Right lobe of liver (tissue), 6 donors: ENCODE results near the gene RHEB. TPM values are rescaled to one million over a fixed set of nuclear protein-coding genes. Genes with fewer than 3 reads are reported as not detected.
A peak's percentile ranks its signal among the peaks of the same experiment; 100 is the strongest.

ENCODE experiments used
- ATAC-seq, 4 donors: fragments of 200-7000 bp; cut with Tn5 transposase; one replicate each; pipeline ENCODE4 v1.9.1; 2020; ENCODE audit warnings: mild to moderate bottlenecking in 4 of 4, moderate library complexity in 4 of 4
- DNase-seq, 3 donors: peaks; one replicate each; pipeline ENCODE4 v3.0.0-alpha.2; 2020
- H3K27ac ChIP-seq, 3 donors: fragments of 200-600 bp; one replicate each; pipeline ENCODE4 v1.8.0; 2022
- H3K27me3 ChIP-seq, 2 donors: fragments of 200-600 bp; one replicate each; pipeline ENCODE4 v1.8.0; 2022
- H3K36me3 ChIP-seq, 4 donors: fragments of 200-600 bp; sonication (generic) in 1 of 4; one replicate each; pipeline versions ENCODE4 v1.5.1 to v1.8.0; 2017 to 2022; ENCODE audit warnings: control low read depth in 1 of 4
- H3K4me1 ChIP-seq, 4 donors: fragments of 200-600 bp; sonication (generic) in 1 of 4; one replicate each; pipeline versions ENCODE4 v1.5.1 to v1.8.0; 2017 to 2022; ENCODE audit warnings: control low read depth in 1 of 4
- H3K4me3 ChIP-seq, 3 donors: fragments of 200-600 bp; one replicate each; pipeline ENCODE4 v1.8.0; 2022
- H3K9me3 ChIP-seq, 4 donors: fragments of 200-600 bp; sonication (generic) in 1 of 4; one replicate each; pipeline versions ENCODE4 v1.5.1 to v1.8.0; 2017 to 2022; ENCODE audit warnings: control low read depth in 1 of 4
- CTCF ChIP-seq, 4 donors: fragments of 200-600 bp in 3 of 4; fragments of 450-650 bp in 1 of 4; IDR thresholded peaks; one replicate each; pipeline versions ENCODE4 v1.5.1 to v1.8.0; 2016 to 2022; ENCODE audit warnings: antibody characterized with exemption in 4 of 4, mild to moderate bottlenecking in 2 of 4
- POLR2A ChIP-seq: fragments of 450-650 bp; IDR thresholded peaks from one replicate; pipeline ENCODE4 v1.6.1; 2017; ENCODE audit warnings: antibody characterized with exemption, mild to moderate bottlenecking
- WGBS: methylation state at CpG from one replicate; pipeline ENCODE4 v1.1.6; 2018; ENCODE audit warnings: low coverage, low lambda C conversion rate; ENCODE audit not compliant: insufficient coverage; ENCODE audit errors: missing lambda C conversion rate; 5-methylcytosine and 5-hydroxymethylcytosine counted together
- intact Hi-C, 2 donors: fragments of 100-400 bp; cut with DNase I; formaldehyde crosslinking; loops; one replicate each; pipeline versions ENCODE4 v1.11.2 to v1.14.1; 2022
- total RNA-seq, 6 experiments: library from RNA; depleted of rRNA in 2 of 6; stranded (reverse); fragments of >200 nt in 2 of 6; fragmentation: NEBNext Ultra II Directional in 3 of 6; extraction: Animal tissue kit (Norgen Biotek cat#: 25700) in 3 of 6; gene quantifications; one replicate each; pipeline versions ENCODE4 v1.1.0 to v1.2.4, GENCODE V29; 2016 to 2023
- donor health status: DM: no; HTN: yes; CAD: no.
- donor health status: DM: no; HTN: no; CAD: no.
- donor health status: DM: no; HTN: no; CAD: no.
- donor health status: DM: no; HTN: yes; CAD: no.
- donor health status: DM: no; HTN: yes; CAD: no.

RHEB gene
- total RNA-seq, 6 experiments from 2014 or later = 33.4 to 55.3 (median 49.7) TPM

- 51% methylated on average over 4 of the region's 4 CpGs for WGBS
- H3K9me3 ChIP-seq = no peaks in the 10 kb centered on the region
- intact Hi-C loops = loop anchor here in 1 of 2 donors (10.0 kb wide), 1 partner anchor 151 kb away; no protein-coding TSS in a partner anchor
- TF ChIP-seq POLR2A (no peak), CTCF (IDR thresholded peaks at IDR 0.05) (no peak)
- no peak for ATAC-seq
- H3K4me1 ChIP-seq = peaks cover 0 to 13% (median 3%) of the 10 kb centered on the region in 4 donors
- H3K36me3 ChIP-seq = no peaks in the 10 kb centered on the region
- DNase-seq = no peak
- H3K27me3 ChIP-seq = no peaks in the 10 kb centered on the region
- H3K4me3 ChIP-seq = no peak overlapping the region
- H3K27ac ChIP-seq = no peak overlapping the region
Observed at GRCh38 chr7:151455690-151456089, 64.0 kb downstream of the RHEB start.

GRCh38 chr7:151454932-151455530, 64.7 kb downstream of the RHEB start:
- Histone ChIP-seq H3K27ac (no peak overlapping the region), H3K27me3 (no peaks in the 10 kb centered on the region), H3K4me1 (peaks cover 0 to 10% (median 3%) of the 10 kb centered on the region in 4 donors), H3K9me3 (no peaks in the 10 kb centered on the region), H3K36me3 (no peaks in the 10 kb centered on the region), H3K4me3 (no peak overlapping the region)
- intact Hi-C loops = loop anchor here in 1 of 2 donors (5.0 to 10.0 kb wide), 2 partner anchors 83 to 150 kb away; no protein-coding TSS in a partner anchor
- WGBS = 91% methylated on average over 4 of the region's 15 CpGs
- ATAC-seq (no peak), DNase-seq (no peak)
- TF ChIP-seq CTCF (IDR thresholded peaks at IDR 0.05) (no peak), POLR2A (no peak)

GRCh38 chr7:151454305-151454704, 65.4 kb downstream of the RHEB start:
- TF ChIP-seq CTCF (IDR thresholded peaks at IDR 0.05) = no peak
- no peak for TF ChIP-seq POLR2A
- Histone ChIP-seq H3K27ac (no peak overlapping the region), H3K4me1 (peaks cover 0 to 4% (median under 1%) of the 10 kb centered on the region in 4 donors), H3K36me3 (no peaks in the 10 kb centered on the region), H3K4me3 (no peak overlapping the region), H3K9me3 (no peaks in the 10 kb centered on the region), H3K27me3 (no peaks in the 10 kb centered on the region)
- 89% methylated on average over 9 of the region's 14 CpGs for WGBS
- ATAC-seq (no peak), DNase-seq (peak in 1 of 3 donors; percentile 12)
- intact Hi-C loops = loop anchor here in 1 of 2 donors (5.0 to 10.0 kb wide), 2 partner anchors 82 to 150 kb away; no protein-coding TSS in a partner anchor

GRCh38 chr7:151453326-151453791, 66.3 kb downstream of the RHEB start:
- Histone ChIP-seq H3K4me1 (no peaks in the 10 kb centered on the region), H3K27me3 (no peaks in the 10 kb centered on the region), H3K27ac (no peak overlapping the region), H3K4me3 (no peak overlapping the region), H3K36me3 (no peaks in the 10 kb centered on the region), H3K9me3 (no peaks in the 10 kb centered on the region)
- intact Hi-C loops = loop anchor here in 1 of 2 donors (5.0 to 10.0 kb wide), 2 partner anchors 81 to 149 kb away; no protein-coding TSS in a partner anchor
- no peak for ATAC-seq
- DNase-seq = peak in 1 of 3 donors; percentile 35
- no peak for TF ChIP-seq POLR2A
- TF ChIP-seq CTCF (IDR thresholded peaks at IDR 0.05) = no peak
- 73% methylated on average over 6 of the region's 13 CpGs for WGBS
